Right lung (tissue), 5 donors: ENCODE data around the gene BIRC2. TPM values are rescaled to one million over a fixed set of nuclear protein-coding genes. Genes with fewer than 3 reads are reported as not detected.

Experiments used
- DNase-seq, 2 donors: peaks; one replicate each; pipeline ENCODE4 v3.0.0-alpha.2; 2013
- polyA plus RNA-seq, 5 donors: library from polyadenylated mRNA; unstranded; fragments of 120-200 nt; gene quantifications; one replicate each; pipeline versions ENCODE4 v1.2.1 to v1.2.3, GENCODE V29; 2013; ENCODE audit warnings: inconsistent platforms in 1 of 5, low replicate concordance in 1 of 5; ENCODE audit not compliant: insufficient read length in 5 of 5, insufficient read depth in 1 of 5

Gene BIRC2
- polyA plus RNA-seq, 5 donors = 58.5 to 82.4 (median 78.6) TPM

GRCh38 chr11:102398297-102398696, 51.3 kb downstream of the BIRC2 start:
- no peak for DNase-seq

- no peak for DNase-seq
Observed at GRCh38 chr11:102399189-102399588, 52.2 kb downstream of the BIRC2 start.

- no peak for DNase-seq
Observed at GRCh38 chr11:102400603-102401002, 53.6 kb downstream of the BIRC2 start.

- no peak for DNase-seq
Observed at GRCh38 chr11:102401905-102402304, 54.9 kb downstream of the BIRC2 start.

- DNase-seq = no peak
Observed at GRCh38 chr11:102402548-102402947, 55.5 kb downstream of the BIRC2 start.

- no peak for DNase-seq
Observed at GRCh38 chr11:102405501-102405900, 58.5 kb downstream of the BIRC2 start.

GRCh38 chr11:102406099-102406498, 59.1 kb downstream of the BIRC2 start:
- DNase-seq = no peak

- DNase-seq = no peak
Observed at GRCh38 chr11:102407901-102408300, 60.9 kb downstream of the BIRC2 start.

GRCh38 chr11:102408339-102408738, 61.3 kb downstream of the BIRC2 start:
- no peak for DNase-seq

GRCh38 chr11:102410382-102410784, 63.4 kb downstream of the BIRC2 start:
- no peak for DNase-seq

- no peak for DNase-seq
Observed at GRCh38 chr11:102411142-102411541, 64.1 kb downstream of the BIRC2 start.

- no peak for DNase-seq
Observed at GRCh38 chr11:102413497-102413896, 66.5 kb downstream of the BIRC2 start.

GRCh38 chr11:102414559-102414958, 67.5 kb downstream of the BIRC2 start:
- no peak for DNase-seq

GRCh38 chr11:102415304-102415916, 68.4 kb downstream of the BIRC2 start:
- DNase-seq = no peak

- DNase-seq = no peak
Observed at GRCh38 chr11:102416976-102417375, 70.0 kb downstream of the BIRC2 start.

- no peak for DNase-seq
Observed at GRCh38 chr11:102419181-102419580, 72.2 kb downstream of the BIRC2 start.

GRCh38 chr11:102420547-102420946, 73.5 kb downstream of the BIRC2 start:
- no peak for DNase-seq

GRCh38 chr11:102421261-102421660, 74.2 kb downstream of the BIRC2 start:
- no peak for DNase-seq

GRCh38 chr11:102422817-102423712, 76.1 kb downstream of the BIRC2 start:
- DNase-seq = no peak

- no peak for DNase-seq
Observed at GRCh38 chr11:102423936-102424335, 76.9 kb downstream of the BIRC2 start.

- no peak for DNase-seq
Observed at GRCh38 chr11:102426000-102426399, 79.0 kb downstream of the BIRC2 start.

- DNase-seq = no peak
Observed at GRCh38 chr11:102426570-102426969, 79.6 kb downstream of the BIRC2 start.

GRCh38 chr11:102427068-102427467, 80.1 kb downstream of the BIRC2 start:
- no peak for DNase-seq
